ENCODE data around the gene MAD1L1. TPM values are rescaled to one million over a fixed set of nuclear protein-coding genes. Genes with fewer than 3 reads are reported as not detected.

MAD1L1 gene
- total RNA-seq, 2 experiments from 2014 or later = 58.3 to 65.3 TPM

DNA sequence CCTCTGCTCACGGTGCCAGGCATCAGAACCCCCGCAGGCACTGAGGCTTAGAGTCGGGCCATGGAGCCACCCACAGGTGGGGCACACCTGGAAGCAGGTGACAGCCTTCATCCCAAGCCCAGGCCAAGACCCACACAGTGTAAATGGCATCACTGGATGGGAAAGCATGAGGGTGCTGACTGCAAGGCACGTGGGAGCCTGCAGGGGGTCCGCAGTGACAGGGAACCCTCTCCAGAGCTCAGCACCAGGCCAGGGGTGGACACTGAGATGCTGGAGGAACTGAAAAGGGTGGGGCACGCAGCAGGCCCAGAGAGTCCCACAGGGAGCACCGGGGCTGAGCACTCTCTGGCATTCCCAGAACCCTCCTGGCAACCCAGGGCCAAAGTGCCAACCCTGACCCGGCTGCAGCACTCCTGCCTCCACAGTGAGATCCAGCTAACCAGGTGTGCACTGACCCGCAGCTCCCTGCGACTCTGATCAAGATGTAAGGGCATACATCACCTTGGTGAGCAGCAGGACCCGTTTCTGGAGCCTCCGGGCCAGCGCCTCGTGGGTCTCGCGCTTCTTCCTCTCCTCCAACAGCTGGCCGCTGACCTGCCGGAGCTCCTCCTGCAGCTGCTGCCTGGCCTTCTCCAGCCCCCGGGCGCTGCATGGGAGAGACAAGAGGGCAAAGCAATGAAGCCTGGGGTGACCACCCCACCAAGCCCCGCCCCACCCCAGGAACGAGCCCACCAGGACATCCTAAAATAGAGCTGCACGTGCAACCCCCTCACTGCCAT lies 163.9 kb downstream of the MAD1L1 start:
- Histone ChIP-seq H3K4me3 (ENCODE audit: low read depth, low read length, poor library complexity, severe bottlenecking) (peak overlapping the region; percentile 23), H3K79me2 (ENCODE audit: insufficient read depth, low read depth, low read length) (no peaks in the 10 kb centered on the region), H4K20me1 (ENCODE audit: insufficient read depth, low read length) (no peaks in the 10 kb centered on the region; the same call in 1 of the 2 replicates), H3K9me2 (ENCODE audit: insufficient read depth, low read length) (no peaks in the 10 kb centered on the region), H2AFZ (ENCODE audit: low read length) (no peak overlapping the region), H3K36me3 (ENCODE audit: insufficient read depth, low read length) (peaks cover 11% of the 10 kb centered on the region; the same call in 1 of the 2 replicates), H3K9me3 (ENCODE audit: low read length) (no peaks in the 10 kb centered on the region), H3K27ac (ENCODE audit: low read depth, low read length, poor library complexity, severe bottlenecking) (peak overlapping the region; percentile 51), H3K4me2 (ENCODE audit: low read length) (peak overlapping the region; percentile 51), H3K4me1 (ENCODE audit: insufficient read depth, low read length, poor library complexity, severe bottlenecking) (peaks cover 54% of the 10 kb centered on the region)
- CTCF ChIA-PET (ENCODE audit: unreplicated experiment) = interaction anchor here (0.5 to 1.1 kb wide), 2 partner anchors 27 to 70 kb away, joined by 7 to 10 read pairs; no protein-coding TSS in a partner anchor
- TF ChIP-seq EZH2phosphoT487 (IDR thresholded peaks at IDR 0.05; ENCODE audit: borderline replicate concordance, low read depth, low read length) = no peak
- TF ChIP-seq, protein P1, sequence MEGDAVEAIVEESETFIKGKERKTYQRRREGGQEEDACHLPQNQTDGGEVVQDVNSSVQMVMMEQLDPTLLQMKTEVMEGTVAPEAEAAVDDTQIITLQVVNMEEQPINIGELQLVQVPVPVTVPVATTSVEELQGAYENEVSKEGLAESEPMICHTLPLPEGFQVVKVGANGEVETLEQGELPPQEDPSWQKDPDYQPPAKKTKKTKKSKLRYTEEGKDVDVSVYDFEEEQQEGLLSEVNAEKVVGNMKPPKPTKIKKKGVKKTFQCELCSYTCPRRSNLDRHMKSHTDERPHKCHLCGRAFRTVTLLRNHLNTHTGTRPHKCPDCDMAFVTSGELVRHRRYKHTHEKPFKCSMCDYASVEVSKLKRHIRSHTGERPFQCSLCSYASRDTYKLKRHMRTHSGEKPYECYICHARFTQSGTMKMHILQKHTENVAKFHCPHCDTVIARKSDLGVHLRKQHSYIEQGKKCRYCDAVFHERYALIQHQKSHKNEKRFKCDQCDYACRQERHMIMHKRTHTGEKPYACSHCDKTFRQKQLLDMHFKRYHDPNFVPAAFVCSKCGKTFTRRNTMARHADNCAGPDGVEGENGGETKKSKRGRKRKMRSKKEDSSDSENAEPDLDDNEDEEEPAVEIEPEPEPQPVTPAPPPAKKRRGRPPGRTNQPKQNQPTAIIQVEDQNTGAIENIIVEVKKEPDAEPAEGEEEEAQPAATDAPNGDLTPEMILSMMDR (conservative IDR thresholded peaks at IDR 0.05; ENCODE audit: low read length) = peak; percentile 60
- intact Hi-C loops (cut with micrococcal nuclease; ENCODE audit: unreplicated experiment) = loop anchor here (5.0 kb wide), 1 partner anchor 33 kb away; no protein-coding TSS in a partner anchor
- DNase-seq (ENCODE audit: low spot score) = peak; percentile 48
- POLR2A ChIA-PET = interaction anchor here (0.8 to 1.3 kb wide), 4 partner anchors 13 to 72 kb away, joined by 3 read pairs; no protein-coding TSS in a partner anchor
- no TSS peak for BruUV-seq (replicated peaks)

DNA sequence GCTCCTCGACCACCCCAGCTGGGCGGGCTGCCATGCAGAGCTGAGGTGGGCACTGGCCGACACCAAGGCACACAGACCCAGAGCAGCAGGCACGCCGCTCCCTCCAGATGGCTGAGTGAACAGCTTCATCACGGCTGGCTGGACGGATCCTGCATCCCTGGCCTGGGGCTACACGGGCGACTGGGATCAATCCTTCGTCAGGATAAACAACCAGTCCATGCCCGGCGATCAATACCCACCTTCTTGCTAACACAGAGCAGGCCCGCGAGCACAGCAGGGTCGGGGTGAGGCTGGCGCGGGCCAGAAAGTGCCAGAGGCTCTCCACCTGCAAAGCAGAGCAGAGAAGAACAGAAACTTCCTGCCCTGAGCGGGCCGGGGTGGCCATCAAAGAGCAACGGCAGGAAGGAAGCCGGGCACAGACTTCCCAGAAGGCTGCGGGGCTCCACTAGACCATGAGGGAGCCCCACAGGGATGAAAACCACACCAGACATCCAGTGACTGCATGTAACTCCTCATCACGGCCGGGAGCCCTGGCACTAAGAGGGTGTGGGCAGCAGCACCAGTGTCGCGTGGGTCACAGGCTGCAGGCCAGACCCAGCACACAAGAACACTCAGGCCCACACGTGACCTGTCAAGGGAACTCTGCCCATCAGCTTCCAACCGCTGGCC lies 166.4 kb downstream of the MAD1L1 start:
- POLR2A ChIA-PET = interaction anchor here (1.0 kb wide), 1 partner anchor 26 kb away, joined by 3 read pairs; no protein-coding TSS in a partner anchor
- no peak for TF ChIP-seq EZH2phosphoT487 (IDR thresholded peaks at IDR 0.05; ENCODE audit: borderline replicate concordance, low read depth, low read length)
- TF ChIP-seq, protein P1 (conservative IDR thresholded peaks at IDR 0.05; ENCODE audit: low read length) = no peak
- peaks cover 11% of the 10 kb centered on the region; the same call in 1 of the 2 replicates for H3K36me3 ChIP-seq (ENCODE audit: insufficient read depth, low read length)
- BruUV-seq (replicated peaks) = no TSS peak
- H4K20me1 ChIP-seq (ENCODE audit: insufficient read depth, low read length) = no peaks in the 10 kb centered on the region
- H3K9me2 ChIP-seq (ENCODE audit: insufficient read depth, low read length) = no peaks in the 10 kb centered on the region
- peak overlapping the region; percentile 37 for H3K4me3 ChIP-seq (ENCODE audit: low read depth, low read length, poor library complexity, severe bottlenecking)
- H2AFZ ChIP-seq (ENCODE audit: low read length) = peak overlapping the region; percentile 70
- H3K4me2 ChIP-seq (ENCODE audit: low read length) = peak overlapping the region; percentile 68
- peak overlapping the region; percentile 83 for H3K27ac ChIP-seq (ENCODE audit: low read depth, low read length, poor library complexity, severe bottlenecking)
- intact Hi-C loops (cut with micrococcal nuclease; ENCODE audit: unreplicated experiment) = loop anchor here (2.0 to 5.0 kb wide), 2 partner anchors 26 to 36 kb away; no protein-coding TSS in a partner anchor
- peak; percentile 88 for DNase-seq (ENCODE audit: low spot score)
- no peaks in the 10 kb centered on the region for H3K9me3 ChIP-seq (ENCODE audit: low read length)
- CTCF ChIA-PET (ENCODE audit: unreplicated experiment) = interaction anchor here (2.1 kb wide), 1 partner anchor 25 kb away, joined by 4 read pairs; no protein-coding TSS in a partner anchor
- H3K79me2 ChIP-seq (ENCODE audit: insufficient read depth, low read depth, low read length) = no peaks in the 10 kb centered on the region
- peaks cover 47% of the 10 kb centered on the region for H3K4me1 ChIP-seq (ENCODE audit: insufficient read depth, low read length, poor library complexity, severe bottlenecking)

All from OCI-LY7 (cell line).